ENCODE data around the gene SMYD3. TPM values are rescaled to one million over a fixed set of nuclear protein-coding genes. Genes with fewer than 3 reads are reported as not detected.

The SMYD3 gene
- total and polyA plus RNA-seq, 5 donors: 6.8 to 11.6 (median 9.9) TPM

- intact Hi-C loops (cut with DNase I): no loop called here
- H3K27me3 ChIP-seq (ENCODE audit: control insufficient read depth, insufficient read depth): no peaks in the 10 kb centered on the region
- WGBS: 88% methylated on average over 8 of the region's 8 CpGs
- no peak for DNase-seq
- no peak overlapping the region for H3K27ac ChIP-seq (ENCODE audit: low read length)
- no peak for ATAC-seq
- no peaks in the 10 kb centered on the region for H3K9me3 ChIP-seq (ENCODE audit: control insufficient read depth, low read length)
- H3K4me1 ChIP-seq (ENCODE audit: control insufficient read depth, insufficient read depth, low read length): no peaks in the 10 kb centered on the region
- no peak overlapping the region for H3K4me3 ChIP-seq (ENCODE audit: low read length)
Observed at GRCh38 chr1:245937316-245938045, 569.6 kb downstream of the SMYD3 start.

DNA sequence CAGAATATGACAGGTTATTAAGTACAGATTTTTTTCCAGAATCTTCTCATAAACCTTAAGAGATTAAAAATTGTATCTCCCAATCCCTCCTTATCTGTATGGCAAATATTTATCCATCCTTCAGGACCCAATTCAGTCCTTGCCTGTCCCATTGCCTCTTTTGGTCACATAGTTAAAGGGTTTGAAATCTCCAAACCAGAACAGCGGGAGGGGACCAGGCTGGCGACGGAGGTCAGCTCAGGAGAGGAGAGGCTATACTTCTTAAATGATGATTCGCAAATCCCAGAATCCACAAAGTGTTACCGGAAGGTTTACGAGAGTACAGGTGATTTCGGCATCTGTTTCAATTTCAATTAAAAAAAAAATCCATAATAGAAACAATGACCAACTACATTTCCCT lies 572.7 kb downstream of the SMYD3 start:
- intact Hi-C loops (cut with DNase I): no loop called here
- Histone ChIP-seq H3K4me1 (ENCODE audit: control insufficient read depth, insufficient read depth, low read length) (no peaks in the 10 kb centered on the region), H3K9me3 (ENCODE audit: control insufficient read depth, low read length) (no peaks in the 10 kb centered on the region), H3K4me3 (ENCODE audit: low read length) (no peak overlapping the region), H3K27me3 (ENCODE audit: control insufficient read depth, insufficient read depth) (no peaks in the 10 kb centered on the region), H3K27ac (ENCODE audit: low read length) (no peak overlapping the region)
- WGBS: 97% methylated on average over 7 of the region's 7 CpGs
- no peak for DNase-seq
- no peak for ATAC-seq

GRCh38 chr1:245933431-245934045 lies 573.5 kb downstream of the SMYD3 start:
- Histone ChIP-seq H3K27ac (ENCODE audit: low read length) (no peak overlapping the region), H3K9me3 (ENCODE audit: control insufficient read depth, low read length) (no peaks in the 10 kb centered on the region), H3K27me3 (ENCODE audit: control insufficient read depth, insufficient read depth) (no peaks in the 10 kb centered on the region), H3K4me3 (ENCODE audit: low read length) (no peak overlapping the region), H3K4me1 (ENCODE audit: control insufficient read depth, insufficient read depth, low read length) (no peaks in the 10 kb centered on the region)
- ATAC-seq (no peak), DNase-seq (no peak)
- intact Hi-C loops (cut with DNase I): no loop called here
- WGBS: 52% methylated on average over 2 of the region's 2 CpGs

GRCh38 chr1:245932302-245932972 lies 574.6 kb downstream of the SMYD3 start:
- ATAC-seq: no peak
- Histone ChIP-seq H3K4me3 (ENCODE audit: low read length) (no peak overlapping the region), H3K4me1 (ENCODE audit: control insufficient read depth, insufficient read depth, low read length) (no peaks in the 10 kb centered on the region), H3K27ac (ENCODE audit: low read length) (no peak overlapping the region), H3K27me3 (ENCODE audit: control insufficient read depth, insufficient read depth) (no peaks in the 10 kb centered on the region), H3K9me3 (ENCODE audit: control insufficient read depth, low read length) (no peaks in the 10 kb centered on the region)
- DNase-seq: no peak
- WGBS: 94% methylated on average over 8 of the region's 8 CpGs
- intact Hi-C loops (cut with DNase I): no loop called here

DNA sequence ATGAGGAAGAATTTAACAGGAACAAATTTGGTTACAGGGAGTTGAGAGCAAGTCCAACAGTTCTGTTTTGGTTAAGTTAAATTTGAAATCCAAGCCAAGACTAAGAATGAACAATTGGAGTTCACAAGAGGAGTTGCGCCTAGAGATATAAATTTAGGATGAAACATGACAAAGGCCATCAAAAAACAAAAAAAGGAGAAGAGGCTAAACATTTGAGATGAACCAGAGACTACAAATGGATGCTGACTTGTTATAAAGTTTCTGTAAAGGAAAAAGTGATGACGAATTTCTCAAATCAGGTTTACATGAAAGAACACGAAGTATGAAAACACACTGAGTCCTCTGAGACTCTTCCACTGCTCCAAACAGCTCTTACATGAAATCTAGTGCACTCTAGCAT lies 575.6 kb downstream of the SMYD3 start:
- H3K4me3 ChIP-seq (ENCODE audit: low read length): no peak overlapping the region
- ATAC-seq: no peak
- H3K9me3 ChIP-seq (ENCODE audit: control insufficient read depth, low read length): no peaks in the 10 kb centered on the region
- H3K27ac ChIP-seq (ENCODE audit: low read length): no peak overlapping the region
- intact Hi-C loops (cut with DNase I): no loop called here
- no peaks in the 10 kb centered on the region for H3K27me3 ChIP-seq (ENCODE audit: control insufficient read depth, insufficient read depth)
- H3K4me1 ChIP-seq (ENCODE audit: control insufficient read depth, insufficient read depth, low read length): no peaks in the 10 kb centered on the region
- WGBS: 92% methylated on average over 3 of the region's 3 CpGs
- DNase-seq: no peak

GRCh38 chr1:245929224-245929623 lies 577.9 kb downstream of the SMYD3 start:
- WGBS: 98% methylated on average over 7 of the region's 7 CpGs

GRCh38 chr1:245926888-245927287 lies 580.2 kb downstream of the SMYD3 start:
- no peak overlapping the region for H3K27ac ChIP-seq (ENCODE audit: low read length)
- DNase-seq (no peak), ATAC-seq (no peak)
- 94% methylated on average over 3 of the region's 3 CpGs for WGBS
- no peaks in the 10 kb centered on the region for H3K9me3 ChIP-seq (ENCODE audit: control insufficient read depth, low read length)
- no peaks in the 10 kb centered on the region for H3K4me1 ChIP-seq (ENCODE audit: control insufficient read depth, insufficient read depth, low read length)
- no peak overlapping the region for H3K4me3 ChIP-seq (ENCODE audit: low read length)
- intact Hi-C loops (cut with DNase I): no loop called here
- H3K27me3 ChIP-seq (ENCODE audit: control insufficient read depth, insufficient read depth): no peaks in the 10 kb centered on the region

More at GRCh38 chr1:245929224-245929623, 577.9 kb downstream of the SMYD3 start:
- ATAC-seq: no peak
- intact Hi-C loops (cut with DNase I): no loop called here
- Histone ChIP-seq H3K27ac (ENCODE audit: low read length) (no peak overlapping the region), H3K27me3 (ENCODE audit: control insufficient read depth, insufficient read depth) (no peaks in the 10 kb centered on the region), H3K4me1 (ENCODE audit: control insufficient read depth, insufficient read depth, low read length) (no peaks in the 10 kb centered on the region), H3K9me3 (ENCODE audit: control insufficient read depth, low read length) (no peaks in the 10 kb centered on the region), H3K4me3 (ENCODE audit: low read length) (no peak overlapping the region)
- DNase-seq: no peak

DNA sequence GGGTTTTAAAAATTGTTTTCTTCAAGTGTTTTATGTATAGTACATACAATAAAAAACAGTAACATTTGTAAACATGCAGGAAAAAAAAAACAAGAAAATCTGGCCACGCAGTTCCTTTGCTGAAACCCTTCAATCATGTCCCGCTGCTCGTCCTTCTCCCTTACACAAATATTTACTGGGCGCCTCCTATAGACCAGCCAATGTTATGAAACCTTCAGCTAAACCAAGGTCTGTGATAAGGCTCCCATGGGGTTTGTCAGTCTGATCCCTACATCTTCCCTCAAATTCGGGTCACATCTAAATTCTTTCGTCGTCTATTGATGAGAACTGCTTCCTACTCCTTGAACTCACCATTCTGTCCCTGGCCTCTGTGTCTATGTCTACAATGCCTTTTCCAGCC lies 583.9 kb downstream of the SMYD3 start:
- 89% methylated on average over 7 of the region's 7 CpGs for WGBS
- ATAC-seq (no peak), DNase-seq (no peak)
- Histone ChIP-seq H3K4me1 (ENCODE audit: control insufficient read depth, insufficient read depth, low read length) (no peaks in the 10 kb centered on the region), H3K27ac (ENCODE audit: low read length) (no peak overlapping the region), H3K4me3 (ENCODE audit: low read length) (no peak overlapping the region), H3K9me3 (ENCODE audit: control insufficient read depth, low read length) (no peaks in the 10 kb centered on the region), H3K27me3 (ENCODE audit: control insufficient read depth, insufficient read depth) (no peaks in the 10 kb centered on the region)
- intact Hi-C loops (cut with DNase I): no loop called here

DNA sequence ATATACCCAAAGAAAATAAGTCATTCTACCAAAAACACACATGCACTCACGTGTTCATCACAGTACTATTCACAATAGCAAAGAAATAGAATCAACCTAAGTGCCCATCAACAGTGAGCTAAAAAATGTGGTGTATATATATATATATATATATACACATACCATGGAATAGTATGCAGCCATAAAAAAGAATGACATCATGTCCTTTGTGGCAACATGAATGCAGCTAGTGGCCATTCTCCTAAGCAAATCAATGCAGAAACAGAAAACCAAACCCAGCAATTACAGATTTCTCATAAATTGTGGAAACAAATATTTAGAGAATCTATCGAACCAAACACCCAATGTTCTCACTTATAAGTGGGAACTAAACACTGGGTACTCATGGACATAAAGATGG lies 585.7 kb downstream of the SMYD3 start:
- 98% methylated on average over 2 of the region's 2 CpGs for WGBS

DNA sequence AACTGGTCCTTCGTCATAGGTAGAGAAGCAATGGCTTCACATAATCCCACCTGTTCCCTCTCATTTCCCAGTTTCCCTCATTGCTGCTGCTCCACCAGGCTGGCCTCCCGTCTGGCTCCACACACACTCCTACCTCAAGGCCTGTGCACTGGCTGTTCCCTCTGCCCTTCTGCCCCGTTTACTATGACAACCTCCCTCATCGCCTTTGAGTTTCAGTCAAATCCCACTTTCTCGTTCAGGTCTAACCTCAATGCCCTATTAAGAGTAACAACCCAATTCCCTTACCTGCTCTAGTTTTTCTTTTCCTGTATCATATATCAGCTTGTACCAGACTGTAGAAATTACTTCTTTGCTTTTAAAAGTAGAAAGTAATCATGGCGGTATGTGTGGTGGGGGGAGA lies 589.7 kb downstream of the SMYD3 start:
- ATAC-seq (no peak), DNase-seq (no peak)
- H3K4me3 ChIP-seq (ENCODE audit: low read length): no peak overlapping the region
- H3K4me1 ChIP-seq (ENCODE audit: control insufficient read depth, insufficient read depth, low read length): peaks cover 4% of the 10 kb centered on the region
- no peaks in the 10 kb centered on the region for H3K27me3 ChIP-seq (ENCODE audit: control insufficient read depth, insufficient read depth)
- no peak overlapping the region for H3K27ac ChIP-seq (ENCODE audit: low read length)
- WGBS: 88% methylated on average over 6 of the region's 6 CpGs
- intact Hi-C loops (cut with DNase I): loop anchor here in 1 of 4 donors (10.0 kb wide), 1 partner anchor 57 kb away; no protein-coding TSS in a partner anchor
- no peaks in the 10 kb centered on the region for H3K9me3 ChIP-seq (ENCODE audit: control insufficient read depth, low read length)

More for the DNA sequence above, 585.7 kb downstream of the SMYD3 start:
- intact Hi-C loops (cut with DNase I): no loop called here
- H3K27ac ChIP-seq (ENCODE audit: low read length): no peak overlapping the region
- no peak overlapping the region for H3K4me3 ChIP-seq (ENCODE audit: low read length)
- no peaks in the 10 kb centered on the region for H3K27me3 ChIP-seq (ENCODE audit: control insufficient read depth, insufficient read depth)
- ATAC-seq: no peak
- H3K4me1 ChIP-seq (ENCODE audit: control insufficient read depth, insufficient read depth, low read length): peaks cover 4% of the 10 kb centered on the region
- no peaks in the 10 kb centered on the region for H3K9me3 ChIP-seq (ENCODE audit: control insufficient read depth, low read length)
- DNase-seq: no peak

DNA sequence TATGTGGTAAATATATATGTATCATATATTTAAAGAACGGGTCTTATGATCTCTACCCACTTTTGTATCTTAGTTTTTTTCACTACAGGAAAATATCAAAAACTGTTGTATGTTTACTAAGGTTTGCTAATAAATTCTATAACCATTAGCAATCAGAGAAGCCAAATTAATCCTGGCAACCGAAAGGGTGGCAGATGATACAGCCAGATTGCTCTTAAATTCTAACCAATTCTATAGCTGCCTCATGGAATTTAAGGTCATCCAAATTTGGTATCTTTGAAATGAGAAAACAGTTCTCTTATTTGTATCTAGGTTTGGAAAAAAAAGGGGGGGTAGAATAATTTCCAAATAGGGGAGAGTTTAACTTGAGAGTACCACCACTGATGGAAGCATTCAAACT lies 591.2 kb downstream of the SMYD3 start:
- H3K4me1 ChIP-seq (ENCODE audit: control insufficient read depth, insufficient read depth, low read length): peaks cover 4% of the 10 kb centered on the region
- no peak for DNase-seq
- H3K27ac ChIP-seq (ENCODE audit: low read length): no peak overlapping the region
- no peak for ATAC-seq
- H3K9me3 ChIP-seq (ENCODE audit: control insufficient read depth, low read length): no peaks in the 10 kb centered on the region
- intact Hi-C loops (cut with DNase I): loop anchor here in 1 of 4 donors (10.0 kb wide), 1 partner anchor 59 kb away; no protein-coding TSS in a partner anchor
- H3K4me3 ChIP-seq (ENCODE audit: low read length): no peak overlapping the region
- H3K27me3 ChIP-seq (ENCODE audit: control insufficient read depth, insufficient read depth): no peaks in the 10 kb centered on the region
- 93% methylated on average over 2 of the region's 2 CpGs for WGBS
